MM.1S (cell line): ENCODE data around the gene CDADC1.

Experiments used
- DNase-seq: peaks from one replicate; pipeline ENCODE4 v3.0.0-alpha.2; 2015
- H2AFZ ChIP-seq: fragments of 300-600 bp; sonication (generic); 2 replicates; pipeline ENCODE4 v1.6.0; 2016; ENCODE audit warnings: antibody characterized with exemption, low read length
- H3F3A ChIP-seq: fragments of 300-600 bp; sonication (generic); 2 replicates; pipeline ENCODE4 v1.6.1; 2016; ENCODE audit warnings: mild to moderate bottlenecking, antibody characterized with exemption, low read length, moderate library complexity, mixed read lengths; ENCODE audit not compliant: insufficient read depth
- H3K27ac ChIP-seq: fragments of 300-600 bp; sonication (generic); 2 replicates; pipeline ENCODE4 v1.5.1; 2016; ENCODE audit warnings: mild to moderate bottlenecking, low read length
- H3K27me3 ChIP-seq: fragments of 300-600 bp; sonication (generic); replicated peaks from 2 replicates; pipeline ENCODE4 v1.6.0; 2016; ENCODE audit warnings: low read length; ENCODE audit not compliant: insufficient read depth
- H3K36me3 ChIP-seq: fragments of 300-600 bp; sonication (generic); replicated peaks from 2 replicates; pipeline ENCODE4 v1.6.1; 2016; ENCODE audit warnings: mild to moderate bottlenecking, low read length, mixed read lengths; ENCODE audit not compliant: insufficient read depth
- H3K4me1 ChIP-seq: fragments of 300-600 bp; sonication (generic); 2 replicates; pipeline ENCODE4 v1.6.1; 2016; ENCODE audit warnings: low read length, mixed read lengths
- H3K4me2 ChIP-seq: fragments of 300-600 bp; sonication (generic); 2 replicates; pipeline ENCODE4 v1.6.0; 2016; ENCODE audit warnings: low read depth, low read length
- H3K4me3 ChIP-seq: fragments of 300-600 bp; sonication (generic); 2 replicates; pipeline ENCODE4 v1.5.1; 2016; ENCODE audit warnings: low read length, mixed read lengths
- H3K79me2 ChIP-seq: fragments of 300-600 bp; sonication (generic); 2 replicates; pipeline ENCODE4 v1.6.1; 2016; ENCODE audit warnings: mixed run types, low read length, mixed read lengths
- H3K9ac ChIP-seq: fragments of 300-600 bp; sonication (generic); 2 replicates; pipeline ENCODE4 v1.6.1; 2016; ENCODE audit warnings: low read length, mixed read lengths
- H3K9me2 ChIP-seq: fragments of 300-600 bp; sonication (generic); replicated peaks from 2 replicates; pipeline ENCODE4 v1.6.1; 2016; ENCODE audit warnings: mild to moderate bottlenecking, low read length, mixed read lengths; ENCODE audit not compliant: insufficient read depth
- H3K9me3 ChIP-seq: fragments of 300-600 bp; sonication (generic); replicated peaks from 2 replicates; pipeline ENCODE4 v1.6.1; 2016; ENCODE audit warnings: mild to moderate bottlenecking, low read length, mixed read lengths; ENCODE audit not compliant: insufficient read depth
- H4K20me1 ChIP-seq: fragments of 300-600 bp; sonication (generic); 2 replicates; pipeline ENCODE4 v1.6.1; 2016; ENCODE audit warnings: mild to moderate bottlenecking, low read length, moderate library complexity, mixed read lengths; ENCODE audit not compliant: insufficient read depth
- CTCF ChIP-seq: fragments of 300-600 bp; sonication (generic); IDR thresholded peaks from 2 replicates; pipeline ENCODE4 v1.5.1; 2016; ENCODE audit warnings: antibody characterized with exemption, low read length, mixed read lengths
- EZH2 ChIP-seq: fragments of 300-600 bp; sonication (generic); optimal IDR thresholded peaks from 2 replicates; pipeline ENCODE3; 2017; ENCODE audit warnings: low read depth, mild to moderate bottlenecking, antibody characterized with exemption, low read length, mixed read lengths
- EZH2phosphoT487 ChIP-seq: fragments of 300-600 bp; sonication (generic); IDR thresholded peaks from 2 replicates; pipeline ENCODE4 v1.6.1; 2018; ENCODE audit warnings: antibody characterized with exemption, low read length

The CDADC1 gene

DNA sequence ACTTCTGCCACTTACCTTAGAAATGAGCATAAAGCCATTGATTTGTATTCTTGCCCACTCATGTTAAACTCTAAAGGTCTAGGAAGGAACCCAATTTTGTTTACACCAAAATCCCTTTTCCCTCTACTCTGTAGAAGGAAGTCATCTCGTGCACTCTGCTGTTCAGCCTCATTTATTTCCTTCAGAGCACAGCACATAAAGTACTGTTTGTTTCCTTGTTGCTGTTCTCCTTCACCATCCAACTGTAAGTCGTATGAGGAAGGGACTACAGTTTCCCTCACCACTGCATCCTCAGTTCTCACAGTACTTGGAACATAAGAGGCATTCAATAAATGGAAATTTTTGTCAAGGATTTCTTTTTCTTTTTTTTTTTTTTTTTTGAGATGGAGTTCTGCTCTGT is 24.6 kb downstream of the CDADC1 start:
- Histone ChIP-seq H3K4me2 (no peak overlapping the region), H3K79me2 (no peaks in the 10 kb centered on the region), H3K36me3 (no peaks in the 10 kb centered on the region), H3F3A (no peaks in the 10 kb centered on the region), H3K4me1 (no peaks in the 10 kb centered on the region), H3K9me3 (no peaks in the 10 kb centered on the region), H3K9me2 (no peaks in the 10 kb centered on the region), H3K27ac (no peak overlapping the region), H3K4me3 (no peak overlapping the region), H3K27me3 (no peaks in the 10 kb centered on the region), H2AFZ (no peak overlapping the region), H3K9ac (no peak overlapping the region), H4K20me1 (no peaks in the 10 kb centered on the region)
- TF ChIP-seq EZH2 (no peak), CTCF (no peak), EZH2phosphoT487 (no peak)
- no peak for DNase-seq

- TF ChIP-seq EZH2phosphoT487: no peak
- TF ChIP-seq EZH2: no peak
- TF ChIP-seq CTCF: no peak
- Histone ChIP-seq H3K27ac (no peak overlapping the region), H3K4me3 (no peak overlapping the region), H3K79me2 (no peaks in the 10 kb centered on the region), H3K27me3 (no peaks in the 10 kb centered on the region), H3K4me1 (no peaks in the 10 kb centered on the region), H2AFZ (no peak overlapping the region), H3K9me3 (no peaks in the 10 kb centered on the region), H4K20me1 (no peaks in the 10 kb centered on the region), H3K9ac (no peak overlapping the region), H3K9me2 (no peaks in the 10 kb centered on the region), H3K36me3 (no peaks in the 10 kb centered on the region), H3K4me2 (no peak overlapping the region), H3F3A (no peaks in the 10 kb centered on the region)
- DNase-seq: no peak
Measured at GRCh38 chr13:49278211-49278610, 30.5 kb downstream of the CDADC1 start.

DNA sequence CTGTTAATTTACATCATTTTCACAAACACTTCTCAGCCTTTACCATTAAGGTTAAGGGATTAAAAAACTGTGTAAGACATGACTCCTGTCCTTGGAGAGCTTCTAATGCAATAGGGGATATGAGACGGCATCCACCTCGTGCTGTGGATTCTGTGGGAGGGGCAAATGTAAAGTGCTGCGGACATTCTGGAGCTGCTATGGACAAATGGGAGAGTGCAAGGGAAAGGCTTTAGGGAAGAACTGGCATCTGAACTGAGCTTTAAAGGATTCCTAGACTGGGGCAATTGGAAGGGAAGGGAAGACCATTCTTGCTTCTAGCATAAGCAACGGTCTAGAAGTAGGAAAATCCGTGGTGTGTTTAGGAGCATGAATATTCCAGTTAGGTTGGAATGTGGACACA is 31.4 kb downstream of the CDADC1 start:
- TF ChIP-seq EZH2phosphoT487: no peak
- no peak for TF ChIP-seq CTCF
- TF ChIP-seq EZH2: no peak
- H3K4me2 ChIP-seq: no peak overlapping the region

GRCh38 chr13:49279885-49280284 is 32.2 kb downstream of the CDADC1 start:
- no peak overlapping the region for H3K4me2 ChIP-seq
- no peaks in the 10 kb centered on the region for H3K27me3 ChIP-seq
- no peak overlapping the region for H3K4me3 ChIP-seq
- no peak overlapping the region for H3K27ac ChIP-seq
- TF ChIP-seq EZH2phosphoT487 (no peak), EZH2 (no peak), CTCF (no peak)
- no peak for DNase-seq
- H3F3A ChIP-seq: no peaks in the 10 kb centered on the region
- H3K4me1 ChIP-seq: no peaks in the 10 kb centered on the region
- H3K36me3 ChIP-seq: no peaks in the 10 kb centered on the region
- no peak overlapping the region for H2AFZ ChIP-seq
- H3K9ac ChIP-seq: no peak overlapping the region
- no peaks in the 10 kb centered on the region for H3K9me2 ChIP-seq
- H3K9me3 ChIP-seq: no peaks in the 10 kb centered on the region
- no peaks in the 10 kb centered on the region for H3K79me2 ChIP-seq
- H4K20me1 ChIP-seq: no peaks in the 10 kb centered on the region

More for the DNA sequence above, 31.4 kb downstream of the CDADC1 start:
- no peaks in the 10 kb centered on the region for H3K4me1 ChIP-seq
- no peaks in the 10 kb centered on the region for H3K9me3 ChIP-seq
- no peak for DNase-seq
- H3K27ac ChIP-seq: no peak overlapping the region
- H3K36me3 ChIP-seq: no peaks in the 10 kb centered on the region
- no peaks in the 10 kb centered on the region for H3F3A ChIP-seq
- no peak overlapping the region for H3K4me3 ChIP-seq
- no peaks in the 10 kb centered on the region for H4K20me1 ChIP-seq
- H3K9ac ChIP-seq: no peak overlapping the region
- no peaks in the 10 kb centered on the region for H3K9me2 ChIP-seq
- H3K27me3 ChIP-seq: no peaks in the 10 kb centered on the region
- H3K79me2 ChIP-seq: no peaks in the 10 kb centered on the region
- H2AFZ ChIP-seq: no peak overlapping the region
